Stimulated activated CD4-positive, alpha-beta T cell treated with anti-CD3 and anti-CD28 coated beads, Interleukin-12 subunit alpha, Interleukin-12 subunit beta, amount 100 ng/mL, for 48 hours (primary cell): Measurements from ENCODE around the gene MSH3.
A peak's percentile ranks its signal among the peaks of the same experiment; 100 is the strongest.
"Not testable (repeated sequence)": the region's sequence is repeated elsewhere in the genome, so short reads cannot be mapped to it uniquely, and the experiment has no call there.

ENCODE experiments used
- DNase-seq, 3 donors: peaks; one replicate each; pipeline ENCODE4 v3.0.0-alpha.2; 2020; ENCODE audit warnings: low read depth in 2 of 3, low spot score in 1 of 3

Gene MSH3

DNA sequence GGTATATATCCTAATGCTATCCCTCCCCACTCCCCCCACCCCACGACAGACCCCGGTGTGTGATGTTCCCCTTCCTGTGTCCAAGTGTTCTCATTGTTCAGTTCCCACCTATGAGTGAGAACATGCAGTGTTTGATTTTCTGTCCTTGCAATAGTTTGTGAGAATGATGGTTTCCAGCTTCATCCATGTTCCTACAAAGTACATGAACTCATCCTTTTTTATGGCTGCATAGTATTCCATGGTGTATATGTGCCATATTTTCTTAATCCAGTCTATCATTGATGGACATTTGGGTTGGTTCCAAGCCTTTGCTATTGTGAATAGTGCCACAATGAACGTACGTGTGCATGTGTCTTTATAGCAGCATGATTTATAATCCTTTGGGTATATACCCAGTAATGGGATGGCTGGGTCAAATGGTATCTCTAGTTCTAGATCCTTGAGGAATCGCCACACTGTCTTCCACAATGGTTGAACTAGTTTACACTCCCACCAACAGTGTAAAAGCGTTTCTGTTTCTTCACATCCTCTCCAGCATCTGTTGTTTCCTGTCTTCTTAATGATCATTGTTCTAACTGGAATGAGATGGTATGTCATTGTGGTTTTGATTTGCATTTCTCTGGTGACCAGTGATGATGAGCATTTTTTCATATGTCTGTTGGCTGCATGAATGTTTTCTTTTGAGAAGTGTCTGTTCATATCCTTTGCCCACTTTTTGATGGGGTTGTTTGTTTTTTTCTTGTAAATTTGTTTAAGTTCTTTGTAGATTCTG, 186.8 kb downstream of the MSH3 start:
- DNase-seq = not testable (repeated sequence)

DNA sequence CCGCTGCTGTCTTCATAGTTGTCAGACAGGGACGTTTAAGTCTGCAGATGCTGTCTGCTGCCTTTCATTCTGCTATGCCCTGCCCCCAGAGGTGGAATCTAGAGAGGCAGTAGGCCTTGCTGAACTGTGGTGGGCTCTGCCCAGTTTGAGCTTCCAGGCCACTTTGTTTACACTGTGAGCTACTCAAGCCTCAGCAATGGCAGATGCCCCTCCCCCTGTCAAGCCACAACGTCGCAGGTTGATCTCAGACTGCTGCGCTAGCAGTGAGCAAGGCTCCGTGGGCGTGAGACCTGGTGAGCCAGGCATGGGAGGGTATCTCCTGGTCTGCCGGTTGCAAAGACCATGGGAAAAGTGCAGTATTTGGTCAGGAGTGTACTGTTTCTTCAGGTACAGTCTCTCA, 192.0 kb downstream of the MSH3 start:
- not testable (repeated sequence) for DNase-seq

DNA sequence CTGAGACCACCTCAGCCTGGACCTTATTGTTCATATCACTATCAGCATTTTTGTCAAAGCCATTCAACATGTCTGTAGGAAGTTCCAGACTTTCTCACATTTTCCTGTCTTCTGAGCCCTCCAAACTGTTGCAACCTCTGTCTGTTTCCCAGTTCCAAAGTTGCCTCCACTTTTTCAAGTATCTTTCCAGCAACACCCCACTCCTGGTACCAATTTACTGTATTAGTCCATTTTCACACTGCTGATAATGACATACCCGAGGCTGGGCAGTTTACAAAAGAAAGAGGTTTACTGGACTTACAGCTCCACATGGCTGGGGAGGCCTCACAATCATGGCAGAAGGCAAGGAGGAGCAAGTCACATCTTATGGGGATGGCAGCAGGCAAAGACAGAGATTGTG, 195.7 kb downstream of the MSH3 start:
- DNase-seq = not testable (repeated sequence)

DNA sequence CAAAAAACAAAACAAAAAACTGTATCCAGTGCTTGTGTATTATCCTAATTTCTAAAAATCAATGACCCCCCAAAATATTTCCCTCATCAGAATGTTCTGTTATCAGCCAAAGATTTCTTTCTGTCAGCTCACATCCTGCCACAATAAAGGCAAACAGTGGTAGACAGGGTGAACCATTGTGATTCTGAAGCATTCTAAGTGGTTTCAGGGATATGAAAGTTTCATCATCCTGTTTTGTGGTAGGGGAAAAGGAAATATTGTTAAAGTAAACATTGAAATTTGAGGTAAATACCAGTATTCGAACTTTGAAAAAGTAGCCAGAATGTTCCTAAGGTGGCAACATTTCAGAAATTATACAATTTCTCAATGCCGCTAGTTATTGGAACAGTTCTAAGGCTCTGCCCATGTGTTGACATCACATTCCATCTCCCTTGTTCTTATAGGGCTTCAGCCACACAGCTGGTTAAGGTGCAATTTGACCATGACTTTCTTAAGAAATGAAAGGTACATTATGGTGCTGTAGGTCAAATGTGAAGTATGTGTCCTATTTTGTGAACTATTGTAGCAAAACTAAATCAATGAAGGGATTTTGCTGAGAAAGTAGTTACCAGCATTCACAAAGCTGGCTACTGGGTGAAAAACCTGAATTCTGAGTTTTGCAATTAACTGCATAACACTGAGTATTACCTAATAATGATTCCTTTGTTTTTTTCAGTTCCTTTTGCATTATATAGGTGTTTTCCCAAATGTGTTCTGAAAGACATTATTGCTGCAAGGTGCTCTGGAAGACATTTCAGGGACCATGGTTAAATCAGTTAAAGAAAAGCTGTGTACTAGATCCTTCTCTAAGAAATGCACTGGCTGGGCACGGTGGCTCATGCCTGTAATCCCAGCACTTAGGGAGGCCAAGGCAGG, 198.1 kb downstream of the MSH3 start:
- DNase-seq = no peak

DNA sequence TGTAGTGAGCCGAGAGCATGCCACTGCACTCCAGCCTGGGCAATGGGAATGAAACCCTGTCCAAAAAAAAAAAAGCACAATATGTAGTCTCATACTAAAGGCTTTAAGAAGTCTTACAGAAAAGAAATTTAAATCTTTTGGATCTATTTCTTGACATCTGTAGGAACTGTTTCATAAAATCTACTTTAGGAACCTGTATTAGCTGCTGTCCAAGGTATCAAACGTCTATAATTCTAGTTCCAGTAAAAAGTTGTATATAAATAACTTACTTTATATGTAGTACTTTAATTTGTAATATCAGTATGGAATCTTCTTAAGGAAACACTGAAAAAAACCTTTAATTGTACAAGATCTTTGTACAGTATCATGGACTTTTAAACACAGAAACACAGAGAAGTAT, 199.0 kb downstream of the MSH3 start:
- no peak for DNase-seq

DNA sequence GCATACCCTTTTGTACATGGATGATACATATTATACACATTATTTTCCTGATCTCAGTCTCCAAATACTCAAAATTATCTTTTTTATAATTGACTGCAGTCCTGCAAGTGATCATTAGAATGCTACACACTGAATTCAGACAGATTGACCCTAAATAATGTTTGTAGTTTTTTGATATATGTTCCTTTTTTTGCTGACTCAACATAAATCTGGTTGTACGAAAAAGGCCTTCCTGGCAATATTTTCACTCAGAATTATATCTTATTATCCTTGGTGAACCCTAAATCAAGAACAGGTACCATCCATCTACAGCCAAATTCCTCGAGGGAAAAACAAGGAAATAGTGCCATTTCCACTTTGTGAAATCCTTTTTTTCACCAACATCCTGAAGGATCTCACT, 200.1 kb downstream of the MSH3 start:
- no peak for DNase-seq

DNA sequence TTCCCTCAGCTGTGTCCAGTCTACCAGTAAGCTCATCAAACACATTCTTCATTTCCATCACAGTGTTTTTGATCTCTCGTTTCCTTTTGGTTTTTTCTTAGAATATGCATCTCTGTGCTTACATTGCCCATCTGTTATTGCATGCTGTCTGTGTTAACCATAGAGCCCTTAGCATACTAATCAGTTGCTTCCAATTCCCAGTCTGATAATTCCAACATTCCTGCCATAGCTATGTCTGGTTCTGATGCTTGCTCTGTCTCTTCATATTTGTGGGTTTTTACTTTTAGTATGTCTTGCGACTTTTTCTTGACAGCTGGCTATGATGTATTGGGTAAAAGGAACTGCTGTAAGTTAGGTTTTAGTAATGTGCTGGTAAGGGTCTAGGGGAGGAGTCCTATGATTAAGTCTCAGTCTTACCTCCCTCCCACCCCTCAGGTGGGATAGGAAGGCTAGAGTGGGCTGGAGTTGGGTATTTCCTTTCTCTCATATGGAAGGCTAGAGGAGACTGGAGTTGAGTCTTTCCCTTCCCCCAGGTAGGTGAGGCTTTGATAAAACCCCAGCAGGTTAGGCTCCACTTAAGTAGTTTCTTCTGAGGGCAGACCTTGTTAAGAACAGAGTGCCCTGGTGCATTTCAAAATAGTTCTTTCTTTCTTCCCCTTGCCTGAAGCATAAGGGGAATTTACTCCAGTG, 206.6 kb downstream of the MSH3 start:
- no peak for DNase-seq

DNA sequence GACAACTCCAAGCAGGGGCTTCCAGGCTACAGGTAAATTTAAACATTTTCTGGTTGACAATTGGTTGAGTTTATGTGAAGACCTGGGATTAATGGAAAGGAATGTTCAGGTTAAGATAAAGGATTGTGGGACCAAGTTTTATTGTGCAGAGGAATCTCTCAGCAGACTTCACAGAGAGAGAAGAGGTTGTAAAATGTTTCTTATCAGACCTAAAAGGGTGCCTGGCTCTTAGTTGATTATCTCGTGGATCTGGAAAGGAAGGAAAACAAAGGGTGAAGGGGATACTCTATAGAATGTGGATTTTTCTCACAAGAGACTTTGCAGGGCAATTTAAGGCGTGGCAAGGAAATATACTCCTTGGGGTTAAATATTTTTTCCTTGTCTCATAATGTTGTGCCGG, 209.3 kb downstream of the MSH3 start:
- no peak for DNase-seq

DNA sequence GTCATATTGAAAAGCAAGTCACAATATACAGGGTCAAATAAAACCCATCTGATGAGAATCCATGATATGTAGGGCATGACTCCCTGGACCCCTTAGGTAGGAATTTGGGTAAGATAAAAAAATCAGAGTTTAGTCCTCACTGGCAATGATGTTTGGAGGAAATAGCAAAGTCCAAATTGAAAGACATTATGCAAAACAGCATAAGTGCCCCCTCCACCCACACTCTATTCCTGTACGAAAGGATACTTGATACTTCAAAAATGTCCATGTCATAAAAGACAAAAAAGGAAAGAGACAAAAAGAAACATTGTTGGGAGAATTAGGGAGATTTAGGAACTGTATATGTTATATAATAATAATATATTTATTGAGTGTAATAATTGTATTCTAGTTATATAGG, 209.7 kb downstream of the MSH3 start:
- DNase-seq = no peak

DNA sequence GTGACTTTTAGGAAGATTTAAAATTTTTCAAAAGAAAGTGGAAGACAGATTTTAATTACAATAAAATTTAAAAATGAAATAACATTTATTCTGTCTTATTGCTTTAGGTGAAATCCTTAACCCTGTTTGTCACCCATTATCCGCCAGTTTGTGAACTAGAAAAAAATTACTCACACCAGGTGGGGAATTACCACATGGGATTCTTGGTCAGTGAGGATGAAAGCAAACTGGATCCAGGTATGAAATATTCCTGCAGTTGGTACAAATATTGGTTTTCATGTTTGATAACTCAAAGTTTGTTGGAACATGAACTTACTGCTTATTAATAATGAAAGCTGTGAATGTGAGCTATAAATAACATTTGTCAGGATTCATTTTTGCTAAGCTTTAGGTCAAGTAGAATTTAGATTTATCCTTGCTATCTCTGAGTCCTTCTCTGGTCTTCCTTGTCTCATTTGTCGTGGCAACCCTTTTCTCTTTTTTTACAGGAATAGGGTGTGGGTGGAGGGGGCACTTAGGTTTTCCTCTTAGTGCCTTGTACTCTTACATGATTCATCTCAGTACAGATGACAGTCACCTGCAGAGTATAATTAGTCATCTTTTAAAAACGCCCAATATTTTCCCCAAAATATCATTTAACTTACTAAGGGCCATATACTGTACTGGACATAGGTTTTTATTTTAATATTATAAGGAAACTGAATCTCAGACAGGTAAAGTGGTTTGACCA, 210.4 kb downstream of the MSH3 start:
- DNase-seq = peak in 1 of 3 donors; percentile 13

DNA sequence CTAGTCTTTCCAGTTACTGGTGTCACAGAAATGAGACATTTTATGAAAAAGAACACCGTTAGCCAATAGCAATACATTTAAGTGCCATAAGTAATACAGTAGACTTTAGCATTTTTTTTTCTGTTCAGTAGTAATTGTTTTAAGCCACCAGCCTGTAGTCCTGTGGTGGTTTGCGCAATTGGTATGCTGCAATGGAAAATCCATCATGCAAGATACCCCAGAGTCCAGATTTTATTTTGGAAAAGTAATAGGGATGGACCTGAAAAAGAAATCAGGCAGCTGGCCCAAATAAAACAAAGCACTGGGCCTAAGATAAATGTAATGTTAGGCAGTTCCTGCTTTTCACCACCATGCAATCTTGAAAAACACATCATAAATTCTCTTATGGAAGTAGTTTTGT, 211.1 kb downstream of the MSH3 start:
- DNase-seq = no peak

DNA sequence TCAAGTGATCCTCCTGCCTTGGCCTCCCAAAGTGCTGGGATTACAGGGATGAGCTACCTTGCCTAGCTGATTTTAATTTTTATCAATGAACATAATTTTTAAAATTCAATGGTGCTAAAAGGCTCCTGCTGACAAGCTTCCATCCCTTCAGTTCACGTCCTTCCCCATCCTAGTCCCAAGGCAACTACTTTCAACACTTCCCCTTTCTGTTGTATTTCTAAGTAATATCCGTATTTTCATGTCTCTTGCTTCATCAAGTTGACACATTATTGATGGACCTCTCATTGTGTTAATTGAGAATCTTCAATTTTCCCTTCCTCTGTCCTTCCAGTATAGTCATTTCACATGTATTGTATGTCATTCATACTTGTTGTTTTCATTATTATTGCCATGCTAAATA, 211.9 kb downstream of the MSH3 start:
- DNase-seq = no peak

DNA sequence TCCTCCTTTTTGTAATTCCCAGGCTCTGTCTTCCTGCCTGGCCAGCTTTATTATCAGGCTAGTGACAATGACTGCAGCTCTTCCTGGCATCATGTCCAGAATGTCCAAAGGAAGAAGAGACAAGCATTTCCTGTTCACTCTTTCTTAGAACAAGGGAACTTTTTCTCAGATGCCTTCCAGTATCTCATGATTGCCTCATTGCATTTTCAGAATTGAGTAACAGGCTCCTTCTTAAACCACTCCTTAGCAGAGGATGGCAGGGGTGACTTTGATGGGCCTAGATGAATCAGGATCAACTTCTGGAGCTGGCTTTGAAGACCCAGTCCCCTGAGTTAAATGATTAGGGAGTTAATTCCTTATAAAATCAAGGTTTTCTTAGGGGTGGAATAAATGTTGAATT, 212.8 kb downstream of the MSH3 start:
- no peak for DNase-seq

DNA sequence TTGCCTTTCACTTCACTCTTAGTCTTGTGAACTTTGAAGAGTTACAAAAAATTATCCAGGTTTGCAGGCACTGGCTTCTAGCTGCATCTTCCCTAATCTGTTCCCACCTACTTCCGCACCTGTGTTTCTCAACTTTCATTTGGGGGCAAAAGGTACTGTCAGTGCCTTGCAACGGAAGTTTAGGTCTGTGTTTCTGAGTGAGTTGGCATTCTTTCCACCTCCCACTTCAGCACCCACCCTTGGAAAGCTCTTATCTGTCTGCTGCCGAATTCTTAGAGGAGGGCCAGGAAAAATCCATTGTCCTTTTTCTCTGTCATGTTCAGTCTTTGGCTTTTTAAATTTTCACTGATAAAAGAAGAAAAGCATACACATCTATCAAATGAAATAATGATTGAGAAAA, 216.0 kb downstream of the MSH3 start:
- DNase-seq = no peak

DNA sequence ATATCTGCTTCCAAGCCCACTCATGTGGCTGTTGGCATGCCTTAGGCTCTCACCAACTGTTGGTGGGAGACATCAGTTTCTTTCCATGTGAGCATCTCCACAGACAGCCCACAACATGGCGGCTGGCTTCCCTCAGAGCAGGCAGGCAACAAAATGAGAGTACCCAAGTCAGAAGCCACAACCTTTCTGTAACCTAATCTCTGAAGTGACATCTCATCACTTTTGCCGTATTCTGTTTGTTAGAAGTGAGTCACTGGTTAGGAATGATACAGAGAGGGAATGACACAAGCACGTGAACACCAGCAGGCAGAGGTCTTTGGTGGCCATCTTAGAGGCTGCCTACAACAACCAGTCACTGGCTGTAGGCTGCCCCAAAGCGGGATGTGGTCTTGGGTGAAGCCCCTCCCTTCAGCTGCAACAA, 217.1 kb downstream of the MSH3 start:
- peak; percentile 32 to 44 (median 41) for DNase-seq

DNA sequence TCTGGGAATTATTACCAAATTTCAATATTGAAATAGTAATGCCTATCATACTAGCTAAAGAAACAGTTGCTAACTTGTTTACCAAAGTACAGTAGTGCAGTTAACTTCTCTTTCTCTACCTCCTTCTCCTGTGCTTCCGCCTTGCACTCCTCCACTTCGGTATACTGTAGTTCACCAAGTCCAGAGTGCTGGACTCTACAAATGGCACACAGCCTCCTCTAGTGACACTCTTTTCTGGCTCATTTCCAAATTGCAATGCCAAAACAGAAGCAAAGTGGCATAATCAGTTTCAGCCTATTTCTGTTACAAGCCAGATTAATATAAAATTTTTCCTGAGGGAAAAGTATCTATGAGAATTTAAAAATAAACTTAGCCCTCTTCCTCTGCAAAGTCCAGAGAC, 219.7 kb downstream of the MSH3 start:
- DNase-seq = no peak

DNA sequence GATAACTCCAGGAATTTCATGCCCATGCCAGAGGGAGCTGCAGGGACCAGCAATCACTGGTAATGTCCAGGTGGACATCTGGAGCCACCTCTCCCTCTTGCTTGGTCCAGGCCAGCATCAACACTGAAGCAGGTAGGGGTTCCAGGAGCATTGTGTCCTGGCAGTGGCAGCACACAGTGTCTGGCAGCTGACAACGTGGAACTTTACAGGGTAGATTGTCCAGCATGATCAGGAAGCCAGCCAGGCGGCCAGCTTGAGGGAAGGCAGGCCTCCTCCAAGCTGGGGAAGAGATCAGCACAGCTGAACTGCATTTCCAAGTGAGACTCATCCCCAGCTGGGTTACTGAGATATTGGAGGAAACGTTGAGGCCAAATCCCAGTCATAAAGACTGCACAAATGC, 223.1 kb downstream of the MSH3 start:
- no peak for DNase-seq

DNA sequence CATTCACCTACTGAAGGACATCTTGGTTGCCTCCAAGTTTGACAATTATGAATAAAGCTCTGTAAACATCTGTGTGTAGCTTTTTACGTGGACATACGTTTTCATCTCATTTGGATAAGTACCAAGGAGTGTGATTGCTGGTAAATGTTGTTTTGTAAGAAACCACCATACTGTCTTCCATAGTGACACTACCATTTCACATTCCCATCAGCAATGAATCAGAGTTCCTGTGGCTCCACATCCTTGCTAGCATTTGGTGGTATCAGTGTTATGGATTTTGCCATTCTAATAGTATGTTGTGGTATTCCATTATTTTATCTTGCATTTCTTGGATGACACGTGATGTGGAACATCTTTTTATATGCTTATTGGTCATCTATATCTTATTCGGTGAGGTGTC, 227.3 kb downstream of the MSH3 start:
- no peak for DNase-seq

DNA sequence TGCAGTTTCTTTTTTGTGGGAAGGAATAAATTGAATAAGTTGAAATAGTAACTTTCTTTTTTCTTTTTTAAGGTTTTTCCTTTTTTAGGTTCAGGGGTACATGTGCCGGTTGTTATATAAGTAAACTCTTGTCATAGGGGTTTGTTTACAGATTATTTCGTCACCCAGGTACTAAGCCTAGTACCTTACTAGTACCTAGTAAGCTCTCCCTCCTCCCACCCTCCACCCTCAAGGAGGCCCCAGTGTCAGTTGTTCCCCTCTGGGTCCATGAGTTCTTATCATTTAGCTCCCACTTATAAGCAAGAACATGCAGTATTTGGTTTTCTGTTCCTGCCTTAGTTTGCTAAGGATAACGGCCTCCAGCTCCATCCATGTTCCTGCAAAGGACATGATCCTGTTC, 228.9 kb downstream of the MSH3 start:
- not testable (repeated sequence) for DNase-seq

DNA sequence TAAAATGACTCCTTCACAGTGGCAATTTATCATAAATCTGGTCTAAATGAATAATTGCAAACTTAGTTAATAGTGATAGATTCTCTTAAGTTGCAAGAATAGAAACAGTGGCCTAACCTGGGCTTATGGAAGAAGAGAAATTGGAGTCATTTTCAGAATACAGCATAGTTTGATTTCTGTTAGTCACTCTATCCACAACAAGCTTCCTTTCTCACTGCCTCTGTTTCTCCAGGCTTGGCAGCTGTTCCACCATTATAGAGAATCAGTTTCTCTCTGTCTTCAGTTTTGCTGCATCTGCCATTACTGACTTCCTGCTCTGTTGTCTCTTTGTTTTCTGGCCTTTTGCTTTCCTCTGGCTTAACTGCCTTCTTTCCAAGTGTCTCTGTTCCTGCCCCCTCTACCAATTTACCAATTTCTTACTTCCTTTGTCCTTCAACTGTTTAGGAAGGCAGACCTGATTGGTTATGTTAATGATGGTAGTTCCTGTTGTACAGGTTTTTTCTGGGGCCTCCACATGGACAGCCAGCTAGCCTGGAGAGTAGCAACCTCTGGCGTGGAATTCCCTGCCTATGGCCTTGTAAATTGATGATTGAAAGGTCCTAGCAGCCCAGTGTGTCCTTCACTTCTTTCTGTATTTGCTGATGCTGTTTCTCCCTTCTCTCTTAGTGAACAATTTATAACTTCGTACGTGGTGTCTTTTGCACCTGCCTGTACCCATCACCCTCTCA, 229.8 kb downstream of the MSH3 start:
- DNase-seq = no peak
